A549 (cell line): ENCODE measurements around the gene LITAFD.

Experiments used
- CHD2 ChIP-seq: fragments of 150-350 bp; IDR thresholded peaks from 2 replicates; pipeline ENCODE4 v1.6.1; 2014; ENCODE audit warnings: low read length; ENCODE audit not compliant: partially characterized antibody
- CTCF ChIP-seq: fragments of >200 bp; sonication (Bioruptor Twin); formaldehyde crosslinking; IDR thresholded peaks from 3 replicates; pipeline ENCODE4 v1.5.1; 2016
- ELK1 ChIP-seq: fragments of 150-350 bp; IDR thresholded peaks from 2 replicates; pipeline ENCODE4 v1.6.1; 2014; ENCODE audit warnings: low read depth, mild to moderate bottlenecking, low read length
- EP300 ChIP-seq, 2 experiments: fragments of >200 bp; sonication (Bioruptor Twin); formaldehyde crosslinking; IDR thresholded peaks; 2 replicates in 1 of 2; 3 replicates in 1 of 2; pipeline ENCODE4 v1.6.1; 2016 to 2017
- JUNB ChIP-seq: fragments of >200 bp; sonication (Bioruptor Twin); formaldehyde crosslinking; IDR thresholded peaks from 2 replicates; pipeline ENCODE4 v1.6.1; 2016
- NR3C1 ChIP-seq: fragments of >200 bp; sonication (Bioruptor Twin); formaldehyde crosslinking; IDR thresholded peaks from 3 replicates; pipeline ENCODE4 v1.6.1; 2017
- PHF8 ChIP-seq: fragments of 200-600 bp; sonication (generic); IDR thresholded peaks from 2 replicates; pipeline ENCODE4 v1.6.1; 2016; ENCODE audit warnings: low read depth, mild to moderate bottlenecking, antibody characterized with exemption, moderate library complexity, borderline replicate concordance
- POLR2A ChIP-seq: IDR thresholded peaks from 2 replicates; pipeline ENCODE4 v1.6.1; 2012; ENCODE audit warnings: mild to moderate bottlenecking, low read length
- RAD21 ChIP-seq, 2 experiments: fragments of >200 bp in 1 of 2; sonication (Bioruptor Twin) in 1 of 2; formaldehyde crosslinking in 1 of 2; IDR thresholded peaks in 1 of 2; conservative IDR thresholded peaks in 1 of 2; 2 replicates in 1 of 2; 3 replicates in 1 of 2; pipeline ENCODE4 v1.6.1; 2012 to 2018; ENCODE audit warnings: inconsistent platforms in 1 of 2
- RCOR1 ChIP-seq: fragments of 150-350 bp; IDR thresholded peaks from 2 replicates; pipeline ENCODE4 v1.6.1; 2014; ENCODE audit warnings: antibody characterized with exemption, low read length, low read depth
- REST ChIP-seq: fragments of 200-600 bp; sonication (generic); IDR thresholded peaks from 2 replicates; pipeline ENCODE4 v1.6.1; 2016; ENCODE audit warnings: antibody characterized with exemption, mild to moderate bottlenecking, moderate library complexity
- SMC3 ChIP-seq: fragments of >200 bp; sonication (Bioruptor Twin); formaldehyde crosslinking; IDR thresholded peaks from 3 replicates; pipeline ENCODE4 v1.6.1; 2018; ENCODE audit warnings: inconsistent platforms

- no peak for TF ChIP-seq SMC3
- TF ChIP-seq CTCF: no peak
- no peak for TF ChIP-seq NR3C1
- TF ChIP-seq POLR2A: no peak
- no peak for TF ChIP-seq EP300 (IDR thresholded peaks at IDR 0.05)
- TF ChIP-seq ELK1: no peak
- no peak for TF ChIP-seq RCOR1
- TF ChIP-seq CHD2: no peak
- no peak for TF ChIP-seq REST
- no peak for TF ChIP-seq RAD21 (conservative IDR thresholded peaks at IDR 0.05 in 1 of 2, IDR thresholded peaks at IDR 0.05 in 1 of 2)
- TF ChIP-seq PHF8: no peak
- no peak for TF ChIP-seq JUNB
Measured at GRCh38 chr16:8904018-8904430, 21.9 kb downstream of the LITAFD start.
